EL (cell line): ENCODE measurements around the gene SOX1.

Experiments
- DNase-seq: peaks from one replicate; pipeline ENCODE4 v3.0.0-alpha.2; 2016

The SOX1 gene

DNA sequence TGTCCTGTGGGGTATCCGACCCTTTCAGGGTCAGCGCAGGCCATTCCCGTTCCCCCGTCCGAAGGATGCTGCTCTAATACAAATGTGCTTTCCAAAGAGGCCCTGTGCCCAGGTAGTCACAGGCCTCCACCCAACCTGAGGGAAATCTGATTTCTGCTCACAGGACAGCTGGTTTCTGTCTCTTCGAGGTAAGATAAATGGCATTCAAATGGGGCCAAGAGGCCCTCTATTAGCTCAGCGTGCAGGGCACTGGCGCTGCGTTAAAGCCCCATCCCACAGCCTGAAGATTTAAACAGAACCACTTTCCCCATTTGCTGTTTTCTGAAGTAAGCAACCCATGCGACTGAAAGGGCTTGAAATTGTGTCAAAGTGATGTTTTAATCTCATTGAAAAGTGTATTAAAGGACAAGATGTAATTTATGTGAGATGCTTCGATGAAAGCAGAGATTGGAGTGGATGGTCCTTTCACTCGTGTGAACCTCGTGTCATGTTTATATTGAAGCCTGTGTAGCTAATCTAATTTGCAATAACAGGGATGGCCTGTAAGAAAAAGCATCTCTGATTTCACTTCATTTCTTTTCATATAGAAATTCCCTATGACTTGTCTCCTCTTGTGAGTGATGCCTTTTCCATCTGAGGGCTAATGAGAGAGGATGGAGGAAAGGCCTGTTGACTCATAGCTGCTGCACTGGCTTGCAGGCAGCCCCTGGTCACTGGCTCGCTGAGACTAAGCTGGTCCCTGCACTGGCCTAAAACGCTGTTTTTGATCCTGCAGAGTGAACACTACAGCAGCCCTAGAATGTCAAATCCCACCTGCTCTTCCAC, 7.3 kb upstream of the SOX1 start:
- DNase-seq: no peak

DNA sequence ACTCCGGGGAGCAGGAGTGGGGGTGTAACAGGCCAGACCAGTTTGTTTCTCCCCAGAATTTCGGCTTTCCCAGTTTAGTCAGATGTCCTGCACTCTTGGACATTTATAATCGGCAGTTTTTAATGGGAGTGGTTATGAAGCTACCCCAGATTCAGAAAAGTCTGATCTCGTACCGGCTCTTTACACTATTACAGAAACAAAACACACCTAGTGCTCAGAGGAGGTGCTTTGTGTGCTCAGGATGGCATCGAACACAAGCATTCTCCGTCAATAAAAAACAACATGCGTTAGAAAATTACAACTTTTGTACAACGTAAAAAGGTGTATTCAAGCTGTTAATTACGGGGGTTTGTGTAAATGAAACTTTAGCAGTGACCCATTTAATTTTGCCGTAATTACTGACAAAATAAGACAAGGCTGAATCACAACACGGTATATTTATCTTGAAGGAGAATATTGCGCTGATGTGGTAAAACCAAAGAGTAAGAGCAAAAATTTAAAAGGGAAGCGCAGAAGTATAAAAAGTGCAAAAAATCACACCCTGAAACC, 6.6 kb upstream of the SOX1 start:
- no peak for DNase-seq

DNA sequence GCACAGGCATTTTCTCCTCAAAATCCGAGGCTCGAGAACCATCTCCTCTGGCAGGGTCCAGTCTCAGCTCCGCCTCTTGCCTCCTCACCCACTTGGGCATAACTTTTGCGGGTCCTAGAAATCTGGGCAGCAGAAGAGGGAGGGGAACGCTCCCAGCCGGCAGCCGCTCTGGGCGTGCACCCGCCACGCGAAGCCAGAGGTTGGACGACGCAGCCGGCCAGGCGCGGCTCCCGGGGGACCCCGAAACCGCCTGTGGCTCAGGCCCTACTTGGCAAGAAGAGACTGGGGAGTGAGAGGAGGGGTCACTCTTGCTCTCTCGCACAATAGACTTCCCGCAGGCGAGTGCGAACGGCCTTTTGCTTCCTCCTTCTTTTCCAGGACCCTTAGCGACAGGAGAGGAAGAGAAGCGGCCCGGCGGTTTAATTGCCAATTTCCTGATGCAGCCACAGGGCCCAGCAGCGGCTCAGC, 6.0 kb upstream of the SOX1 start:
- no peak for DNase-seq

- no peak for DNase-seq
These were observed 5.4 kb upstream of the SOX1 start for GRCh38 chr13:112061367-112062061.

DNA sequence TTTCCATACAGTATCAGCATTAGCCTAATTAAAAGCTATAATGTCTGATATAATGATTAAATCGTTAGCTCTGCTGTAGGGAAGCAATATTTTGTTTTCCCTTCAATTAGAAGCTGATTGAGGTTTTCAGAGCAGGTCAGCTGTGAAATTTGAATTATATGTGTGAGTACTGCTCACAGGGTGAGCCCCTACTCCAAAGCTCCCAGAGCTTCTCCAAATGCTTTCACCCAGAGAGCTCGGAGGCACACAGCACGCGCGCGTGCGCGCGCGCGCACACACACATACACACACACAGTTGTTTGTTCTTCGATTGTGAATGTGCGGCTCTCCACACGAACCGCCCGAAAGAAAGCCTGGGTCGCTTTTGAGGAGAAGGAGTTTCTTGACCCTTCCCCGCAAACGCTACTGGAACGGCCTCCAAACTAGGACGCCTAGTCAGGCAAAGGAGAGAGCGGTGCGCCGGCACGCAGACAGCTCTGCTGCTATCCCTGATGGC, 4.8 kb upstream of the SOX1 start:
- DNase-seq: no peak

DNA sequence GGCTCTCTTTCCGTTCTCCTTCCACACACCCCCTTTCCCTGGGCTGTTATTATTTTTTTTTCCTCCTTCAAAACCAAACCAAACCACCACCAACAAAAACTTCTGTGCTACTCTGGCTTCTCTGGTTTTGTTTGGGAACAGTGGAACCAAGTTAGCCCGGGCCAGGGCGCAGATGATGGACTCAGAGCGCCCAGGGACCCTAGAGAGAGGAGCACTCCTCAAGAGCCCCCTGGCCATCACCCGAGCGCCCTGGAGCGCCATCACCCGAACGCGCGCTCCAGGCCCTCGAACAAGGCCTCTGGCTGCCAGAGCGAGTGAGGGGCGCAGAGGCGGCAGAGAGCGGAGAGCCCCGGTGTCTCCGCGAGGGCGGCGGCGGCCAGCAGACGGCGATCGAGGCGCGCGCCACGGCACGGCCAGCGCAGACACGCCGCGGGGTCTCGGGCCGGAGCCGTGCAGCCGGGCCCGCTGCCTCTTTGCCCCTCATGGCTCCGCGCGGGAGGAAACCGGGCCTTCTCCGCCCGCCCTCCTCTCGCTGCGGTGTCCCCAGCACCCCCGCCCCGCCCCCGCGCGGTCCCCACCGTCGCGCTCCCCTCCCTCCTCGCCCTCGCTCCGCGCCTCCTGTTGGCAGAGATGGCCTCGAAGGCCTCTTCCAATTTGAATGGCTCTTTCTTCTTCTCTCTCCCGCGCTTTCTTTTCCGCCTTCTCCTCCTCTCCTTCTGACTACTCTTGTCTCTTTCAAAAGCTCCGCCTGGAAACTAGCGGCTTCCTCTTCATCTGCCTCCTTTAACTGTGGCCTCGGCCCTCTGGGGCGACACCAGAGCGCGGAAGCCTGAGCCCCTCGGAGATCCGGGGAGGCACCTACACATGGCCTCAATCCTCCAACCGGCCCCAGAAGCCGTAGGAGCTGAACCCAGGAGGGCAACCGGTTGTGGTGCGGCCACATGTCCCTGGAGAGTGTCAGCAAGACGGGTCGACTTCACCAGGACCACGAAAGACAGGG, 4.1 kb upstream of the SOX1 start:
- DNase-seq: no peak

- no peak for DNase-seq
These were observed 3.1 kb upstream of the SOX1 start for GRCh38 chr13:112063807-112064206.

DNA sequence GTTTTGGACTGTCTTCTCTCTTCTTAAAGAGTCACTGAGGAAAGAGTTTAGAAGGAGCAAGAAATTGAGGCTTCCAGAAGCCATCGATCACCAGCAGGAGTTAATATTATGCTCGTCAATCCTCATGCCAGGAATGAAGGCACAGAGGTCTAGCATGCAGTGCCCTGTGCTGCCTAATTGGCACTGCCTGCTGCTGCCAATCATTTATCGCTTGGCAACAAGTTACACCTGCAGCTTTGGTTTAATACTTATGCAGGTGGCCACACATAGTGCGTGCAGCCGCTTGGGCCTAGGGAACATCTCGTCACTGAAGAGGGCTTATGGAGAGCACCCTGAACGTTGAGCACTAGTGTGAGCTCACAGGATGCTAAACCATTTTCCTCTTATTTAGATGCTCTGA, 2.7 kb upstream of the SOX1 start:
- no peak for DNase-seq

GRCh38 chr13:112065521-112065866, 1.5 kb upstream of the SOX1 start:
- DNase-seq: no peak

DNA sequence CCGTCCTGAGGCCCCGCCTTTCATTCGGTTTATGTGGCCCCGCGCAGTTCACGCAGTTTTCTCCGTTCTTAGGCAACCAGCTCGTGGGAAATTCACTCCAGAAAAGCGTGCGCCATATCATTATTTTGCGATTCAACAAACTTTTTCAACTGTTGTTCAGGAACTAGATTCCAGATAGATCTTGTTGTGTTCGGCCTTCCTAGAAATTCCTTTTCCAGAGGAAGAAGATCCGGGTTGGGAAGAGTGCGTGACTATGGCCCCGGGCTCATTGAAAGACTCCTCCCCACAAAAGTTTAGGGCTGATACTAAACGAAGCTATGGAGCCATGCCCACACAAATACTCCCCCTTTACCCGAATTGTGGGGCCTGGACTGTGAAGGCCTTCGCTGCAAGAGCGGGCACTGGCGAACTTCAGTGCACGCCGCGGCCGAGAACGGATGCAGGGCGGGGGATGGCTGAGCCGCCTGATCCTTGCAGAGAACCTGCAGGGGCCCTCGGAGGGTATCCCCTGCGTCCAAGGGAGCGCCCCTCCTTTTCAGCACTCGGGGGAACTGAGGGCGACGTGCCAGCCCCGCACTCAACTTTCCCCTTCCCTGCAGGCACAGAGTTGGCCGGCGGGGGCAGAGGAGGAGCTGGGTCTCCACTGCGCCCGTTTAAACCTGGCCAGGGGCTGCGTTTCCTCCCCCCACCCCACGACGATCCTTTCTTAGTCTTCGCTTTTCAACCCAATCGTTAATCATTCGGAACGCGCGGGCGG, 904 bp upstream of the SOX1 start:
- no peak for DNase-seq

- no peak for DNase-seq
These were observed 335 bp upstream of the SOX1 start for GRCh38 chr13:112066624-112067004.

DNA sequence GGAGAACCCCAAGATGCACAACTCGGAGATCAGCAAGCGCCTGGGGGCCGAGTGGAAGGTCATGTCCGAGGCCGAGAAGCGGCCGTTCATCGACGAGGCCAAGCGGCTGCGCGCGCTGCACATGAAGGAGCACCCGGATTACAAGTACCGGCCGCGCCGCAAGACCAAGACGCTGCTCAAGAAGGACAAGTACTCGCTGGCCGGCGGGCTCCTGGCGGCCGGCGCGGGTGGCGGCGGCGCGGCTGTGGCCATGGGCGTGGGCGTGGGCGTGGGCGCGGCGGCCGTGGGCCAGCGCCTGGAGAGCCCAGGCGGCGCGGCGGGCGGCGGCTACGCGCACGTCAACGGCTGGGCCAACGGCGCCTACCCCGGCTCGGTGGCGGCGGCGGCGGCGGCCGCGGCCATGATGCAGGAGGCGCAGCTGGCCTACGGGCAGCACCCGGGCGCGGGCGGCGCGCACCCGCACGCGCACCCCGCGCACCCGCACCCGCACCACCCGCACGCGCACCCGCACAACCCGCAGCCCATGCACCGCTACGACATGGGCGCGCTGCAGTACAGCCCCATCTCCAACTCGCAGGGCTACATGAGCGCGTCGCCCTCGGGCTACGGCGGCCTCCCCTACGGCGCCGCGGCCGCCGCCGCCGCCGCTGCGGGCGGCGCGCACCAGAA, 1.1 kb downstream of the SOX1 start:
- DNase-seq: no peak

GRCh38 chr13:112068540-112069060, 1.7 kb downstream of the SOX1 start:
- DNase-seq: no peak

DNA sequence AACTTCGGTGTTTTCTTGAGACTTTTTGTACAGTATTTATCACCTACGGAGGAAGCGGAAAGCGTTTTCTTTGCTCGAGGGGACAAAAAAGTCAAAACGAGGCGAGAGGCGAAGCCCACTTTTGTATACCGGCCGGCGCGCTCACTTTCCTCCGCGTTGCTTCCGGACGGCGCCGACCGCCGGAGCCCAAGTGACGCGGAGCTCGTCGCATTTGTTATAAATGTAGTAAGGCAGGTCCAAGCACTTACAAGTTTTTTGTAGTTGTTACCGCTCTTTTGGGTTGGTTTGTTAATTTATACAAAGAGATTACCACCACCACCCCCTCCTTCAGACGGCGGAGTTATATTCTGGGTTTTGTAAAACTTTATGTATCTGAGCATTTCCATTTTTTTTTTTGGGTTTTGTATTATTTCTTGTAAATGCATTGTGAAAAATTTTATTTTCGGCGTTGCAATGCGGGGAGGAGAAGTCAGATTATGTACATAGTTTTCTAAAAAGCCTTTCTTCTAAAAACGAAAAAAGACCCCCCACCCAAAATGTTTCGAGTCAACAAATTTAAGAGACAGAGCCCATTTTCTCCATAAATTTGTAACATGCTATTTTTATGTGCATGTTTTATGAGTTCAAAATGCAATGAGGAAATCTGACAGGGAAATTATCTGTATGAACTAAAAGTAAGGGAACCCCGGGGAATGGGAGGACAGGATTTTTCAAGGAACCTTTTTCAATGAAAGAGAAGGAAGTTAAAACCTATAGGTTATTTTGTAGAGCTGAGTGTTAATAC, 2.3 kb downstream of the SOX1 start:
- no peak for DNase-seq

- DNase-seq: no peak
These were observed 2.9 kb downstream of the SOX1 start for GRCh38 chr13:112069845-112070251.

- DNase-seq: no peak
These were observed 4.3 kb downstream of the SOX1 start for GRCh38 chr13:112071102-112071722.

- DNase-seq: no peak
These were observed 5.0 kb downstream of the SOX1 start for GRCh38 chr13:112071723-112072533.

- DNase-seq: no peak
These were observed 5.7 kb downstream of the SOX1 start for GRCh38 chr13:112072534-112073244.
